Gastroesophageal sphincter (tissue), 4 donors: ENCODE results near the gene CEP72. TPM values are rescaled to one million over a fixed set of nuclear protein-coding genes. Genes with fewer than 3 reads are reported as not detected.

ENCODE experiments used
- ATAC-seq: fragments of 150-250 bp; one replicate; pipeline ENCODE4 v1.9.1; 2016; ENCODE audit warnings: mild to moderate bottlenecking, moderate library complexity
- H3K27ac ChIP-seq, 4 donors: fragments of 200-600 bp; sonication (generic) in 3 of 4; 1 replicate in 3 of 4; 2 replicates in 1 of 4; pipeline ENCODE4 v1.5.1; 2016 to 2019
- H3K27me3 ChIP-seq: fragments of 200-600 bp; sonication (generic); one replicate; pipeline ENCODE4 v1.5.1; 2019
- H3K36me3 ChIP-seq, 2 donors: fragments of 200-600 bp; sonication (generic); one replicate each; pipeline ENCODE4 v1.5.1; 2019; ENCODE audit warnings: control low read depth in 1 of 2
- H3K4me1 ChIP-seq, 3 donors: fragments of 200-600 bp; sonication (generic); 1 replicate in 2 of 3; 2 replicates in 1 of 3; pipeline ENCODE4 v1.5.1; 2016 to 2019; ENCODE audit warnings: control low read depth in 2 of 3
- H3K4me3 ChIP-seq, 2 donors: fragments of 200-600 bp; sonication (generic); one replicate each; pipeline ENCODE4 v1.5.1; 2019; ENCODE audit warnings: mild to moderate bottlenecking in 1 of 2, moderate library complexity in 1 of 2
- H3K9me3 ChIP-seq, 3 donors: fragments of 200-600 bp; sonication (generic); one replicate each; pipeline ENCODE4 v1.5.1; 2017 to 2019; ENCODE audit warnings: control low read depth in 2 of 3
- EP300 ChIP-seq: sonication (generic); formaldehyde crosslinking; IDR thresholded peaks from one replicate; pipeline ENCODE4 v1.6.1; 2017; ENCODE audit warnings: antibody characterized with exemption, mild to moderate bottlenecking
- POLR2A ChIP-seq, 2 donors: fragments of 450-650 bp; IDR thresholded peaks; one replicate each; pipeline ENCODE4 v1.6.1; 2017; ENCODE audit warnings: antibody characterized with exemption in 2 of 2, mild to moderate bottlenecking in 2 of 2, moderate library complexity in 1 of 2
- POLR2AphosphoS5 ChIP-seq: sonication (generic); formaldehyde crosslinking; IDR thresholded peaks from one replicate; pipeline ENCODE4 v1.6.1; 2017; ENCODE audit warnings: antibody characterized with exemption
- WGBS, 2 donors: methylation state at CpG; one replicate each; pipeline ENCODE4 v1.1.5; 2018; ENCODE audit warnings: low coverage in 1 of 2; 5-methylcytosine and 5-hydroxymethylcytosine counted together
- total RNA-seq, 4 donors: library from RNA; depleted of rRNA; stranded (reverse); fragments of >200 nt; gene quantifications; one replicate each; pipeline ENCODE4 v1.1.0, GENCODE V29; 2016
- TF ChIP-seq, protein P1 (sequence below), 4 experiments: fragments of 200-600 bp in 2 of 4; fragments of 450-650 bp in 2 of 4; sonication (generic) in 1 of 4; IDR thresholded peaks; one replicate each; pipeline ENCODE4 v1.5.1; 2017 to 2019; ENCODE audit warnings: antibody characterized with exemption in 4 of 4, mild to moderate bottlenecking in 2 of 4, moderate library complexity in 2 of 4

Gene CEP72
- total RNA-seq, 4 donors from 2014 or later: 2.1 to 8.7 (median 3.8) TPM

DNA sequence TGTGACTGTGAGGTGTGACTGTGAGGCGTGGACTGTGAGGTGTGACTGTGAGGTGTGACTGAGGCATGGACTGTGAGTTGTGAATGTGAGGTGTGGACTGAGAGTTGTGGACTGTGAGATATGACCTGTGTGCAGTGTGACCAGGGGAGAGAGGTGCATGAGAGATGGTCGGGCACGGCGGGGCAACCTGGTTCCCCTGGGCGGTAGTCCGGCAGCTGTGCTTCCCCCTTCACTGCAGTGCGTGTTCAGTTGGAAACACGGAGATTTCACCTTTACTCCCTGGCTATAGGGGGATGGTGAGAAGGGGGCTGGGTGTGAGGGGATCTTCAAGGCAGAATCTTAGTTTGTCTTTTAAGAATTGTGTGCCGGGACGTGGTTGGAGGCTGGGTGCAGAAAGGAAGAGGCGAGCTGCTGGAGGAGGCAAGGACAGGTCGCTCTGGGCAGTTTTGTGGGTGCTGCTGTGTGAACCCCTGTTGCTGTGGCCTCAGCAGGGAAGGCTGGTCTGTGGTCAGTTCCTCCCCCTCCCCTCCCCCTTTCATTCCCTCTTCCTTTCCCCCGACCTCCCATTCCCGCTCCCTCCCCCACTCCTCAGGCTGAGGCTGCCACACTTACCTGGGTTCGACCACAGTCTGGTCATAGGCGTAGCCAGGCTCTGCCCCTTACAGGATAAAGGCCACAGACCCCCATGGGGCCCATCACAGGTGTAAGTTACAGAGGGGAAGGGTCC, 39.3 kb downstream of the CEP72 start:
- Histone ChIP-seq H3K27me3 (no peaks in the 10 kb centered on the region), H3K36me3 (peaks cover 0 to 24% of the 10 kb centered on the region in 2 donors), H3K4me1 (no peaks in the 10 kb centered on the region), H3K9me3 (no peaks in the 10 kb centered on the region), H3K4me3 (no peak overlapping the region), H3K27ac (no peak overlapping the region)
- no peak for ATAC-seq
- WGBS, 2 donors: 84 to 89% methylated on average over 5 to 9 of the region's 16 CpGs
- TF ChIP-seq POLR2A (IDR thresholded peaks at IDR 0.05): no peak
- no peak for TF ChIP-seq EP300
- no peak for TF ChIP-seq POLR2AphosphoS5
- TF ChIP-seq, protein P1, sequence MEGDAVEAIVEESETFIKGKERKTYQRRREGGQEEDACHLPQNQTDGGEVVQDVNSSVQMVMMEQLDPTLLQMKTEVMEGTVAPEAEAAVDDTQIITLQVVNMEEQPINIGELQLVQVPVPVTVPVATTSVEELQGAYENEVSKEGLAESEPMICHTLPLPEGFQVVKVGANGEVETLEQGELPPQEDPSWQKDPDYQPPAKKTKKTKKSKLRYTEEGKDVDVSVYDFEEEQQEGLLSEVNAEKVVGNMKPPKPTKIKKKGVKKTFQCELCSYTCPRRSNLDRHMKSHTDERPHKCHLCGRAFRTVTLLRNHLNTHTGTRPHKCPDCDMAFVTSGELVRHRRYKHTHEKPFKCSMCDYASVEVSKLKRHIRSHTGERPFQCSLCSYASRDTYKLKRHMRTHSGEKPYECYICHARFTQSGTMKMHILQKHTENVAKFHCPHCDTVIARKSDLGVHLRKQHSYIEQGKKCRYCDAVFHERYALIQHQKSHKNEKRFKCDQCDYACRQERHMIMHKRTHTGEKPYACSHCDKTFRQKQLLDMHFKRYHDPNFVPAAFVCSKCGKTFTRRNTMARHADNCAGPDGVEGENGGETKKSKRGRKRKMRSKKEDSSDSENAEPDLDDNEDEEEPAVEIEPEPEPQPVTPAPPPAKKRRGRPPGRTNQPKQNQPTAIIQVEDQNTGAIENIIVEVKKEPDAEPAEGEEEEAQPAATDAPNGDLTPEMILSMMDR (IDR thresholded peaks at IDR 0.05): no peak

DNA sequence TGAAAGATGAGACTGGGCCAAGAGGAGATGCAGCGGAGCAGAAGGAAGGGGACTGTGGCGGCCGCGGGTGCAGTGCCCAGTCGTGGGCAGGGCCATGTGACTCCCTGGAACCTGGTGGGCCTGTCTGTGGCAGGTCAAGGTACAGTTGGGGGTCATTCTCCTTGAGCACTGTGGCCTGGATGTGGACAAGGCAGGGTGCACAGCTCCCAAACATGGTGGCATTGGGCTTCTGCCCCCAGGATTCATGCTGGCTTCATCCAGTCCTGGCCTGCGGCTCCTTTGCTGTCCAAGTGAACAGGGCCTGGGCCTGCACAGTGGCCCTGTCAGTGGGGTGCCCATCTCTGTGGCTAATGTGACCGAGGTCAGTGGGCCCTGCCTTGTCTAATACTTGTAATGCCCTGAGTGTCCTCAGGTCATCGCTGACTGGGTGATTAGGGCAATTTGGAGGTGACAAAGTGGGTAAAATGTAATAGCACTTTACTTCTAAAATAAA, 39.9 kb downstream of the CEP72 start:
- no peaks in the 10 kb centered on the region for H3K27me3 ChIP-seq
- TF ChIP-seq POLR2A (IDR thresholded peaks at IDR 0.05) (no peak), EP300 (no peak), POLR2AphosphoS5 (no peak)
- TF ChIP-seq, protein P1 (IDR thresholded peaks at IDR 0.05): no peak
- H3K27ac ChIP-seq: no peak overlapping the region
- no peak overlapping the region for H3K4me3 ChIP-seq
- H3K9me3 ChIP-seq: no peaks in the 10 kb centered on the region
- ATAC-seq: no peak
- 100% methylated on average over 1 of the region's 8 CpGs for WGBS, 2 donors
- peaks cover 0 to 19% of the 10 kb centered on the region in 2 donors for H3K36me3 ChIP-seq
- H3K4me1 ChIP-seq: no peaks in the 10 kb centered on the region

DNA sequence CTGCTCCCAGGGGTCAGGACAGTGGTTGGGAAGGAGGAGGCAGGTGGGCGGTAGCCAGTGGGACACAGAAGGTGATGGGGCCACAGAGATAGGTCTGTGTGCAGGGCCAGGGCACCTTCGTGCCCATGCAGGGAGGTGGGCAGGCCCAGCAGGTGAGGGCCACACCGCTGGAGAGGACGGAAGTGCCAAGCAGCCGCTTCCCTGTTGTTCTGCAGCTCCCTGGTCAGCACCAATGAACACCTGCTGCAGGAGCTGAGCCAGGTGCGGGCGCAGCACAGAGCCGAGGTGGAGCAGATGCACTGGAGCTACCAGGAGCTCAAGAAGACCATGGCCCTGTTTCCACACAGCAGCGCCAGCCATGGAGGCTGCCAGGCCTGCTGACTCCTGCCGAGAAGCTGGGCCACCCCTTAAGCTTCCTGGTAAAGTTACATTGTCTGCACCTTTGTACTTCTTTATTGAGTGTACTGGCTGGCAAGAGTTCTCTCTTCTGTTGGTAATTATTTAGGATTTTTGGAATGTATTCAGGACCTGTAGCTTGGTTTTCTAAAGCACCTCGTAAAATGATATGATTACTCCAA, 40.7 kb downstream of the CEP72 start:
- no peak overlapping the region for H3K27ac ChIP-seq
- H3K4me1 ChIP-seq: no peaks in the 10 kb centered on the region
- H3K36me3 ChIP-seq: peaks cover 0 to 22% of the 10 kb centered on the region in 2 donors
- no peaks in the 10 kb centered on the region for H3K27me3 ChIP-seq
- H3K4me3 ChIP-seq: no peak overlapping the region
- WGBS, 2 donors: no CpG with 5 or more reads among the region's 11 CpGs
- TF ChIP-seq, protein P1 (IDR thresholded peaks at IDR 0.05): no peak
- TF ChIP-seq POLR2AphosphoS5: no peak
- no peak for TF ChIP-seq POLR2A (IDR thresholded peaks at IDR 0.05)
- no peak for TF ChIP-seq EP300
- H3K9me3 ChIP-seq: peaks cover 0 to under 1% (median 0%) of the 10 kb centered on the region in 3 donors
- no peak for ATAC-seq

DNA sequence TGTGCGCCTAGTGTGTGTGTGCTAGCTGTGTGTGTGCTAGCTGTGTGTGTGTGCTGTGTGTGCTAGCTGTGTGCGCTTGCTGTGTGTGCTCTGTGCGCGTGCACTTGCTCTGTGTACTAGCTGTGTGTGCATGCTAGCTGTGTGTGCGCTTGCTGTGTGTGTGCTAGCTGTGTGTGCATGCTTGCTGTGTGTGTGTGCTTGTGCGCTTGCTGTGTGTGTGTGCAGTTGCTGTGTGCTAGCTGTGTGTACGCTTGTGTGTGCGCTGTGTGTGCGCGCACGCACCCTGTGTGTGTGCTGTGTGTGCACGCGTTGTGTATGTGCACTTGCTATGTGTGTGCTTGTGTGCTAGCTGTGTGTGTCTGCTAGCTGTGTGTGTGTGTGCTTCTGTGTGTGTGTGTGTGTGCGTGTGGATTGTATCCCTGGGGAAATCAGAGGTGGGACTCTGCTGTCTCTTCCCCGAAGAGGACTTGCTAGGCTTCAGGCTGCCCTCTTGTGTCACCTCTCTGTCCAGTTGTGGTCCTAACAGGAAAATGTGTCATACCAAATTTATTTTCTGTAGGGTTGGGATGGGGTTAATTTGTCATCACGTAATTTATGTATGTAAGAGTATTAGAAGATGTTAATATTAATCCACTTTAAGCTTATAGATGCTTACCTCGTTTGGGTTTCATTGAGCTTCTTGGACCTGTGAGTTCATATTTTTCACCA, 42.1 kb downstream of the CEP72 start:
- 46 to 63% methylated on average over 2 to 3 of the region's 17 CpGs for WGBS, 2 donors
- Histone ChIP-seq H3K9me3 (peaks cover 0 to 4% (median 0%) of the 10 kb centered on the region in 3 donors), H3K27me3 (no peaks in the 10 kb centered on the region), H3K36me3 (peaks cover 0 to 30% of the 10 kb centered on the region in 2 donors), H3K27ac (no peak overlapping the region), H3K4me3 (no peak overlapping the region), H3K4me1 (no peaks in the 10 kb centered on the region)
- ATAC-seq: no peak
- TF ChIP-seq POLR2A (IDR thresholded peaks at IDR 0.05) (no peak), EP300 (no peak), POLR2AphosphoS5 (no peak)
- TF ChIP-seq, protein P1 (IDR thresholded peaks at IDR 0.05): no peak
